H1 (cell line): ENCODE measurements around the gene CRK. TPM values are rescaled to one million over a fixed set of nuclear protein-coding genes. Genes with fewer than 3 reads are reported as not detected.

ENCODE experiments used
- BACH1 ChIP-seq: IDR thresholded peaks from 2 replicates; pipeline ENCODE4 v1.6.1; 2012; ENCODE audit warnings: low read length, improper control_type of control experiment
- CBX8 ChIP-seq: fragments of 300-800, 300-1000 bp; sonication (generic); IDR thresholded peaks from 2 replicates; pipeline ENCODE4 v1.7.1; 2016; ENCODE audit warnings: low read depth, low read length, borderline replicate concordance
- SIN3A ChIP-seq, 2 experiments: IDR thresholded peaks in 1 of 2; conservative IDR thresholded peaks in 1 of 2; 2 replicates each; pipeline ENCODE4 v1.6.1; 2011 to 2012; ENCODE audit warnings: low read length in 2 of 2, improper control_type of control experiment in 1 of 2, low read depth in 1 of 2, mild to moderate bottlenecking in 1 of 2
- polyA plus RNA-seq, 7 experiments: library from polyadenylated mRNA; depleted of rRNA in 3 of 7; stranded (reverse) in 5 of 7; unstranded in 2 of 7; fragments of >200 nt in 5 of 7; fragments of 200-250 nt in 2 of 7; gene quantifications; 1 replicate in 5 of 7; 2 replicates in 1 of 7; 4 replicates in 1 of 7; pipeline versions ENCODE4 v1.2.1 to v1.2.3, GENCODE V29; 2011 to 2013; ENCODE audit warnings: missing spikeins in 2 of 7, mixed read lengths in 2 of 7
- total RNA-seq: library from RNA; stranded (reverse); fragmentation: NEBNext Ultra II Directional; extraction: Animal tissue kit (Norgen Biotek cat#: 25700); gene quantifications from 2 replicates; pipeline ENCODE4 v1.2.1, GENCODE V29; 2021
- TF ChIP-seq, protein P1 (sequence below): fragments of 300-600 bp; sonication (generic); IDR thresholded peaks from 2 replicates; pipeline ENCODE4 v1.7.1; 2012; ENCODE audit warnings: low read length, moderate library complexity, mild to moderate bottlenecking, inconsistent platforms; ENCODE audit not compliant: insufficient replicate concordance
- TF ChIP-seq, protein P2 (sequence below): IDR thresholded peaks from 2 replicates; pipeline ENCODE4 v1.6.1; 2011; ENCODE audit warnings: low read length, improper control_type of control experiment
- TF ChIP-seq, protein P3 (sequence below): IDR thresholded peaks from 2 replicates; pipeline ENCODE4 v1.6.1; 2012; ENCODE audit warnings: low read length, inconsistent platforms
- TF ChIP-seq, protein P4 (sequence below): IDR thresholded peaks from 2 replicates; pipeline ENCODE4 v1.6.1; 2012; ENCODE audit warnings: inconsistent platforms

Gene CRK
- total and polyA plus RNA-seq, 2 of the 8 experiments (the other 6 are each of a cell fraction or from before 2014, with no cell fraction given), result 32.8 to 57.1 TPM

DNA sequence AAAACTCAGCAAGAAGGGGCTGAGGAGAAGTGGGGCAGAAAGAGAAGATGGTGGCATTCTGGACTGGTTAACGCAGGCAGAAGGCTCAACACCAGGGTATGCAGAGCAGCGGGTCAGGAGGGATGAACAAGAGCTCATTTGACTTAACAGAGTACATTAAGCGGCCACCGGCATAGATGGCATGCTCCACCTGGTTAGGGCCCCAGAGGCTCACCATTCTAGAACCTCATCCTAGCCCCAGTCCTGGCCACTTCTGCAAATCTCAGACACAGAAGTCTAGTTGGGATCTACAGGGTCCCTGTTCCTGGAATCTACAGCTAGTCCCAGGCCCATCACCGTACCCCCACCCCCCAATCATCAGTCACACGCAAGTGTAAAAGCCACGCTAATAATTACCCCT, 38.2 kb upstream of the CRK start (continued):
- TF ChIP-seq, protein P1, sequence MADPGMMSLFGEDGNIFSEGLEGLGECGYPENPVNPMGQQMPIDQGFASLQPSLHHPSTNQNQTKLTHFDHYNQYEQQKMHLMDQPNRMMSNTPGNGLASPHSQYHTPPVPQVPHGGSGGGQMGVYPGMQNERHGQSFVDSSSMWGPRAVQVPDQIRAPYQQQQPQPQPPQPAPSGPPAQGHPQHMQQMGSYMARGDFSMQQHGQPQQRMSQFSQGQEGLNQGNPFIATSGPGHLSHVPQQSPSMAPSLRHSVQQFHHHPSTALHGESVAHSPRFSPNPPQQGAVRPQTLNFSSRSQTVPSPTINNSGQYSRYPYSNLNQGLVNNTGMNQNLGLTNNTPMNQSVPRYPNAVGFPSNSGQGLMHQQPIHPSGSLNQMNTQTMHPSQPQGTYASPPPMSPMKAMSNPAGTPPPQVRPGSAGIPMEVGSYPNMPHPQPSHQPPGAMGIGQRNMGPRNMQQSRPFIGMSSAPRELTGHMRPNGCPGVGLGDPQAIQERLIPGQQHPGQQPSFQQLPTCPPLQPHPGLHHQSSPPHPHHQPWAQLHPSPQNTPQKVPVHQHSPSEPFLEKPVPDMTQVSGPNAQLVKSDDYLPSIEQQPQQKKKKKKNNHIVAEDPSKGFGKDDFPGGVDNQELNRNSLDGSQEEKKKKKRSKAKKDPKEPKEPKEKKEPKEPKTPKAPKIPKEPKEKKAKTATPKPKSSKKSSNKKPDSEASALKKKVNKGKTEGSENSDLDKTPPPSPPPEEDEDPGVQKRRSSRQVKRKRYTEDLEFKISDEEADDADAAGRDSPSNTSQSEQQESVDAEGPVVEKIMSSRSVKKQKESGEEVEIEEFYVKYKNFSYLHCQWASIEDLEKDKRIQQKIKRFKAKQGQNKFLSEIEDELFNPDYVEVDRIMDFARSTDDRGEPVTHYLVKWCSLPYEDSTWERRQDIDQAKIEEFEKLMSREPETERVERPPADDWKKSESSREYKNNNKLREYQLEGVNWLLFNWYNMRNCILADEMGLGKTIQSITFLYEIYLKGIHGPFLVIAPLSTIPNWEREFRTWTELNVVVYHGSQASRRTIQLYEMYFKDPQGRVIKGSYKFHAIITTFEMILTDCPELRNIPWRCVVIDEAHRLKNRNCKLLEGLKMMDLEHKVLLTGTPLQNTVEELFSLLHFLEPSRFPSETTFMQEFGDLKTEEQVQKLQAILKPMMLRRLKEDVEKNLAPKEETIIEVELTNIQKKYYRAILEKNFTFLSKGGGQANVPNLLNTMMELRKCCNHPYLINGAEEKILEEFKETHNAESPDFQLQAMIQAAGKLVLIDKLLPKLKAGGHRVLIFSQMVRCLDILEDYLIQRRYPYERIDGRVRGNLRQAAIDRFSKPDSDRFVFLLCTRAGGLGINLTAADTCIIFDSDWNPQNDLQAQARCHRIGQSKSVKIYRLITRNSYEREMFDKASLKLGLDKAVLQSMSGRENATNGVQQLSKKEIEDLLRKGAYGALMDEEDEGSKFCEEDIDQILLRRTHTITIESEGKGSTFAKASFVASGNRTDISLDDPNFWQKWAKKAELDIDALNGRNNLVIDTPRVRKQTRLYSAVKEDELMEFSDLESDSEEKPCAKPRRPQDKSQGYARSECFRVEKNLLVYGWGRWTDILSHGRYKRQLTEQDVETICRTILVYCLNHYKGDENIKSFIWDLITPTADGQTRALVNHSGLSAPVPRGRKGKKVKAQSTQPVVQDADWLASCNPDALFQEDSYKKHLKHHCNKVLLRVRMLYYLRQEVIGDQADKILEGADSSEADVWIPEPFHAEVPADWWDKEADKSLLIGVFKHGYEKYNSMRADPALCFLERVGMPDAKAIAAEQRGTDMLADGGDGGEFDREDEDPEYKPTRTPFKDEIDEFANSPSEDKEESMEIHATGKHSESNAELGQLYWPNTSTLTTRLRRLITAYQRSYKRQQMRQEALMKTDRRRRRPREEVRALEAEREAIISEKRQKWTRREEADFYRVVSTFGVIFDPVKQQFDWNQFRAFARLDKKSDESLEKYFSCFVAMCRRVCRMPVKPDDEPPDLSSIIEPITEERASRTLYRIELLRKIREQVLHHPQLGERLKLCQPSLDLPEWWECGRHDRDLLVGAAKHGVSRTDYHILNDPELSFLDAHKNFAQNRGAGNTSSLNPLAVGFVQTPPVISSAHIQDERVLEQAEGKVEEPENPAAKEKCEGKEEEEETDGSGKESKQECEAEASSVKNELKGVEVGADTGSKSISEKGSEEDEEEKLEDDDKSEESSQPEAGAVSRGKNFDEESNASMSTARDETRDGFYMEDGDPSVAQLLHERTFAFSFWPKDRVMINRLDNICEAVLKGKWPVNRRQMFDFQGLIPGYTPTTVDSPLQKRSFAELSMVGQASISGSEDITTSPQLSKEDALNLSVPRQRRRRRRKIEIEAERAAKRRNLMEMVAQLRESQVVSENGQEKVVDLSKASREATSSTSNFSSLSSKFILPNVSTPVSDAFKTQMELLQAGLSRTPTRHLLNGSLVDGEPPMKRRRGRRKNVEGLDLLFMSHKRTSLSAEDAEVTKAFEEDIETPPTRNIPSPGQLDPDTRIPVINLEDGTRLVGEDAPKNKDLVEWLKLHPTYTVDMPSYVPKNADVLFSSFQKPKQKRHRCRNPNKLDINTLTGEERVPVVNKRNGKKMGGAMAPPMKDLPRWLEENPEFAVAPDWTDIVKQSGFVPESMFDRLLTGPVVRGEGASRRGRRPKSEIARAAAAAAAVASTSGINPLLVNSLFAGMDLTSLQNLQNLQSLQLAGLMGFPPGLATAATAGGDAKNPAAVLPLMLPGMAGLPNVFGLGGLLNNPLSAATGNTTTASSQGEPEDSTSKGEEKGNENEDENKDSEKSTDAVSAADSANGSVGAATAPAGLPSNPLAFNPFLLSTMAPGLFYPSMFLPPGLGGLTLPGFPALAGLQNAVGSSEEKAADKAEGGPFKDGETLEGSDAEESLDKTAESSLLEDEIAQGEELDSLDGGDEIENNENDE, result no peak
- TF ChIP-seq, protein P2, sequence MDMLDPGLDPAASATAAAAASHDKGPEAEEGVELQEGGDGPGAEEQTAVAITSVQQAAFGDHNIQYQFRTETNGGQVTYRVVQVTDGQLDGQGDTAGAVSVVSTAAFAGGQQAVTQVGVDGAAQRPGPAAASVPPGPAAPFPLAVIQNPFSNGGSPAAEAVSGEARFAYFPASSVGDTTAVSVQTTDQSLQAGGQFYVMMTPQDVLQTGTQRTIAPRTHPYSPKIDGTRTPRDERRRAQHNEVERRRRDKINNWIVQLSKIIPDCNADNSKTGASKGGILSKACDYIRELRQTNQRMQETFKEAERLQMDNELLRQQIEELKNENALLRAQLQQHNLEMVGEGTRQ, result no peak
- TF ChIP-seq BACH1, result no peak
- no peak for TF ChIP-seq CBX8
- TF ChIP-seq SIN3A (conservative IDR thresholded peaks at IDR 0.05 in 1 of 2, IDR thresholded peaks at IDR 0.05 in 1 of 2; ENCODE audit: low read depth in 1 of 2, low read length in 2 of 2), result no peak
- TF ChIP-seq, protein P3, sequence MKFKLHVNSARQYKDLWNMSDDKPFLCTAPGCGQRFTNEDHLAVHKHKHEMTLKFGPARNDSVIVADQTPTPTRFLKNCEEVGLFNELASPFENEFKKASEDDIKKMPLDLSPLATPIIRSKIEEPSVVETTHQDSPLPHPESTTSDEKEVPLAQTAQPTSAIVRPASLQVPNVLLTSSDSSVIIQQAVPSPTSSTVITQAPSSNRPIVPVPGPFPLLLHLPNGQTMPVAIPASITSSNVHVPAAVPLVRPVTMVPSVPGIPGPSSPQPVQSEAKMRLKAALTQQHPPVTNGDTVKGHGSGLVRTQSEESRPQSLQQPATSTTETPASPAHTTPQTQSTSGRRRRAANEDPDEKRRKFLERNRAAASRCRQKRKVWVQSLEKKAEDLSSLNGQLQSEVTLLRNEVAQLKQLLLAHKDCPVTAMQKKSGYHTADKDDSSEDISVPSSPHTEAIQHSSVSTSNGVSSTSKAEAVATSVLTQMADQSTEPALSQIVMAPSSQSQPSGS, result no peak
- TF ChIP-seq, protein P4, sequence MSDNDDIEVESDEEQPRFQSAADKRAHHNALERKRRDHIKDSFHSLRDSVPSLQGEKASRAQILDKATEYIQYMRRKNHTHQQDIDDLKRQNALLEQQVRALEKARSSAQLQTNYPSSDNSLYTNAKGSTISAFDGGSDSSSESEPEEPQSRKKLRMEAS, result no peak
